Right lobe of liver (tissue), 6 donors: Measurements from ENCODE around the gene IL34. TPM values are rescaled to one million over a fixed set of nuclear protein-coding genes. Genes with fewer than 3 reads are reported as not detected.
"Not testable (repeated sequence)": the region's sequence is repeated elsewhere in the genome, so short reads cannot be mapped to it uniquely, and the experiment has no call there.

Source experiments
- ATAC-seq, 4 donors: fragments of 200-7000 bp; cut with Tn5 transposase; one replicate each; pipeline ENCODE4 v1.9.1; 2020; ENCODE audit warnings: mild to moderate bottlenecking in 4 of 4, moderate library complexity in 4 of 4
- DNase-seq, 3 donors: peaks; one replicate each; pipeline ENCODE4 v3.0.0-alpha.2; 2020
- H3K27ac ChIP-seq, 3 donors: fragments of 200-600 bp; one replicate each; pipeline ENCODE4 v1.8.0; 2022
- H3K27me3 ChIP-seq, 2 donors: fragments of 200-600 bp; one replicate each; pipeline ENCODE4 v1.8.0; 2022
- H3K36me3 ChIP-seq, 4 donors: fragments of 200-600 bp; sonication (generic) in 1 of 4; one replicate each; pipeline versions ENCODE4 v1.5.1 to v1.8.0; 2017 to 2022; ENCODE audit warnings: control low read depth in 1 of 4
- H3K4me1 ChIP-seq, 4 donors: fragments of 200-600 bp; sonication (generic) in 1 of 4; one replicate each; pipeline versions ENCODE4 v1.5.1 to v1.8.0; 2017 to 2022; ENCODE audit warnings: control low read depth in 1 of 4
- H3K4me3 ChIP-seq, 3 donors: fragments of 200-600 bp; one replicate each; pipeline ENCODE4 v1.8.0; 2022
- H3K9me3 ChIP-seq, 4 donors: fragments of 200-600 bp; sonication (generic) in 1 of 4; one replicate each; pipeline versions ENCODE4 v1.5.1 to v1.8.0; 2017 to 2022; ENCODE audit warnings: control low read depth in 1 of 4
- CTCF ChIP-seq, 4 donors: fragments of 200-600 bp in 3 of 4; fragments of 450-650 bp in 1 of 4; IDR thresholded peaks; one replicate each; pipeline versions ENCODE4 v1.5.1 to v1.8.0; 2016 to 2022; ENCODE audit warnings: antibody characterized with exemption in 4 of 4, mild to moderate bottlenecking in 2 of 4
- POLR2A ChIP-seq: fragments of 450-650 bp; IDR thresholded peaks from one replicate; pipeline ENCODE4 v1.6.1; 2017; ENCODE audit warnings: antibody characterized with exemption, mild to moderate bottlenecking
- WGBS: methylation state at CpG from one replicate; pipeline ENCODE4 v1.1.6; 2018; ENCODE audit warnings: low coverage, low lambda C conversion rate; ENCODE audit not compliant: insufficient coverage; ENCODE audit errors: missing lambda C conversion rate; 5-methylcytosine and 5-hydroxymethylcytosine counted together
- intact Hi-C, 2 donors: fragments of 100-400 bp; cut with DNase I; formaldehyde crosslinking; loops; one replicate each; pipeline versions ENCODE4 v1.11.2 to v1.14.1; 2022
- total RNA-seq, 6 experiments: library from RNA; depleted of rRNA in 2 of 6; stranded (reverse); fragments of >200 nt in 2 of 6; fragmentation: NEBNext Ultra II Directional in 3 of 6; extraction: Animal tissue kit (Norgen Biotek cat#: 25700) in 3 of 6; gene quantifications; one replicate each; pipeline versions ENCODE4 v1.1.0 to v1.2.4, GENCODE V29; 2016 to 2023
- donor health status: DM: no; HTN: yes; CAD: no.
- donor health status: DM: no; HTN: no; CAD: no.
- donor health status: DM: no; HTN: no; CAD: no.
- donor health status: DM: no; HTN: yes; CAD: no.
- donor health status: DM: no; HTN: yes; CAD: no.

Gene IL34
- total RNA-seq, 6 experiments from 2014 or later: 0.27 to 1.1 (median 0.49) TPM

- H3K4me1 ChIP-seq: no peaks in the 10 kb centered on the region
- intact Hi-C loops: no loop called here
- H3K27ac ChIP-seq: no peak overlapping the region
- WGBS: 56% methylated on average over 1 of the region's 5 CpGs
- no peaks in the 10 kb centered on the region for H3K9me3 ChIP-seq
- no peak for DNase-seq
- no peaks in the 10 kb centered on the region for H3K36me3 ChIP-seq
- no peaks in the 10 kb centered on the region for H3K27me3 ChIP-seq
- no peak for ATAC-seq
- no peak for TF ChIP-seq POLR2A
- no peak for TF ChIP-seq CTCF (IDR thresholded peaks at IDR 0.05)
- no peak overlapping the region for H3K4me3 ChIP-seq
Observed at GRCh38 chr16:70614208-70614951, 32.0 kb upstream of the IL34 start.

DNA sequence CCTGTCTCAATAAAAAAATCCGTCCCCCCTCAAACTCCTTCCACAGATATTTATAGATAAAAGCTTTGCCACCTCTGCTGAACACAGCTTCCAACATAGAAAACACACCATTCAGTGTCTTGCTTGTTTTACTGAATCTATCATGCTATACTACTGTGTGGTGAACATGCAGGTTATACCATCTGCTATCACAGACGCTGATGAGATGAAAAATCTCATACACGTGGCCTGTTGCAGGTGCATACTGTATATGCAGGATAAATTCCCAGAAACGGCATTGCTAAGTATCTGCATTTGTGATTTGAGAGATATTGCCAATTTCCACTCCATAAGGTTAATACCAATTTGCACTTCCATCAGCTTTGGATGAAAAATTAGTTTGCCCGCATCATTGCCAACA is 30.4 kb upstream of the IL34 start:
- Histone ChIP-seq H3K27me3 (no peaks in the 10 kb centered on the region), H3K4me3 (no peak overlapping the region), H3K27ac (no peak overlapping the region), H3K36me3 (no peaks in the 10 kb centered on the region), H3K9me3 (no peaks in the 10 kb centered on the region), H3K4me1 (no peaks in the 10 kb centered on the region)
- TF ChIP-seq POLR2A (no peak), CTCF (IDR thresholded peaks at IDR 0.05) (no peak)
- WGBS: 83% methylated on average over 4 of the region's 5 CpGs
- DNase-seq: no peak
- intact Hi-C loops: no loop called here
- ATAC-seq: no peak

DNA sequence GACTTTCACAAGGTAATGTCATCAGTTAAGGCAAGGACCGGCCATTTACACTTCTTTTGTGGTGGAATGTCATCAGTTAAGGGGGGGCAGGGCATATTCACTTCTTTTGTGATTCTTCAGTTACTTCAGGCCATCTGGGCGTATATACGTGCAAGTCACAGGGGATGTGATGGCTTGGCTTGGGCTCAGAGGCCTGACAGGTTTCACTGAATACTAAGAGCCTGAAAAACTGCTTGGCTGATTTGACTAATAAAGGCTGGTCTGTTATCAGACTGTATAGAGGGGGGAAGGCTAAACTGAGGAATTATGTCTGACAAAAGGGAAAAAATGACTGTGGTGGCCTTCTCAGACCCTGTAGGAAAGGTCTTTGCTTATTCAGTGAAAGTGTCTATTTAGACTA is 24.5 kb upstream of the IL34 start:
- H3K27ac ChIP-seq, H3K4me3 ChIP-seq, H3K4me1 ChIP-seq, intact Hi-C loops, H3K36me3 ChIP-seq, ATAC-seq, H3K9me3 ChIP-seq, H3K27me3 ChIP-seq, DNase-seq: not testable (repeated sequence)
- WGBS: 79% methylated on average over 2 of the region's 3 CpGs

- no peak for DNase-seq
- 68% methylated on average over 3 of the region's 3 CpGs for WGBS
- no peak for ATAC-seq
- no peaks in the 10 kb centered on the region for H3K27me3 ChIP-seq
- no peak for TF ChIP-seq CTCF (IDR thresholded peaks at IDR 0.05)
- no peaks in the 10 kb centered on the region for H3K9me3 ChIP-seq
- intact Hi-C loops: no loop called here
- no peak overlapping the region for H3K27ac ChIP-seq
- no peaks in the 10 kb centered on the region for H3K4me1 ChIP-seq
- H3K36me3 ChIP-seq: no peaks in the 10 kb centered on the region
- H3K4me3 ChIP-seq: no peak overlapping the region
Observed at GRCh38 chr16:70627696-70628095, 18.7 kb upstream of the IL34 start.

GRCh38 chr16:70630960-70631745 is 15.2 kb upstream of the IL34 start:
- Histone ChIP-seq H3K36me3 (no peaks in the 10 kb centered on the region), H3K9me3 (no peaks in the 10 kb centered on the region), H3K4me3 (no peak overlapping the region), H3K4me1 (no peaks in the 10 kb centered on the region), H3K27me3 (no peaks in the 10 kb centered on the region), H3K27ac (no peak overlapping the region)
- ATAC-seq (no peak), DNase-seq (no peak)
- WGBS: 65% methylated on average over 3 of the region's 3 CpGs
- intact Hi-C loops: no loop called here
- TF ChIP-seq CTCF (IDR thresholded peaks at IDR 0.05): no peak
- no peak for TF ChIP-seq POLR2A
